PFSK-1 (cell line): ENCODE results near the gene TRAPPC11.

Source experiments
- FOXP2 ChIP-seq: optimal IDR thresholded peaks from 2 replicates; pipeline ENCODE3; 2011; ENCODE audit warnings: borderline replicate concordance, control low read depth, inconsistent platforms; ENCODE audit not compliant: insufficient read depth; ENCODE audit errors: extremely low read length, extremely low read depth
- REST ChIP-seq, 2 experiments: IDR thresholded peaks; 2 replicates each; pipeline versions ENCODE4 v1.6.1 to v1.8.0; 2011 to 2012; ENCODE audit warnings: low read depth in 2 of 2, low read length in 2 of 2, control low read depth in 1 of 2, inconsistent platforms in 1 of 2, mild to moderate bottlenecking in 1 of 2, moderate library complexity in 1 of 2; ENCODE audit not compliant: insufficient read depth in 1 of 2

DNA sequence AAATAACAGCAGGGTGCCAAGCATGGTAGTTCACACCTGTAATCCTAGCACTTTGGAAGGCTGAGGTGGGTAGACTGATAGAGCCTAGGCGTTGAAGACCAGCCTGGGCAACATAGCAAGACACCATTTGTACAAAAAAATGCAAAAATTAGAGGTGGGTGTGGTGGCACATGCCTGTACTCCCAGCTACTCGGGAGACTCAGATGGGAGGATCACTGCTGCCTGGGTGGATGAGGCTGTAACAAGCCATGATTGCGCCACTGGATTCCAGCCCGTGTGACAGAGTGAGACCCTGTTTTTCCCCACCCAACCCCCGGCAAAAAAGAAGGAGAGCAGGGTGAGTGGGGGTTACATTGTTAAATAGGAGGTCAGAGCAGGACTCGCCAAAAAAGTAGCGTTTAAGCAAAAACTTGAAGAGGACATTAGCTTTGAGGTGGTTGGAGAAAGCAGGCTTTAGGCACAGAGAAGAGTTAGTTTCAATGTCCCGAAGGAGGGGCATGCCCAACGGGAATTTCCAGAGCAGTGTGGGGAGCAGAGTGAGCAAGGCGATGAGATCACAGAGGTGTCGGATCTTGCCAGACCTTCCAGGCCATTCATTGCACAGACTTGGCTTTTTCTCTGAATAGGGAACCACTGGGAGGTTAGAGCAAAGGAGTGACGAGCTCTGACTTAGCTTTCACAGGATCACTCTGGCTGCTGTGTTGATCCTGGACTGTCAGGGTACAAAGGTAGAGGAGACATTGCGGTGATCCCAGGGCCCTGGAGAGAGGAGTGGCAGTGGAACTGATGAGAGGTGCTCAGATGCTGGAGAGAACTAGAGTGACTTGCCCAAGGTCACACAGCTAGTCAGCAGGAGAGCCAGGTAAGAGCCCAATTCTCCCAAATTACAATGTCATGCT lies 70.6 kb downstream of the TRAPPC11 start:
- no peak for TF ChIP-seq REST (IDR thresholded peaks at IDR 0.05; ENCODE audit: insufficient read depth in 1 of 2, low read depth in 2 of 2, low read length in 2 of 2)
- TF ChIP-seq FOXP2, result no peak
